Measurements from ENCODE around the gene BCL7C. TPM values are rescaled to one million over a fixed set of nuclear protein-coding genes. Genes with fewer than 3 reads are reported as not detected.

The BCL7C gene
- total and polyA plus RNA-seq, 2 of the 4 experiments (the other 2 are of a cell fraction) = 32.3 to 34.9 TPM

GRCh38 chr16:30914830-30915229, 21.0 kb upstream of the BCL7C start:
- 97% methylated on average over 3 of the region's 3 CpGs; no CpG with 5 or more reads in 1 of the 2 experiments for WGBS, 2 experiments (ENCODE audit: extremely low coverage in 2 of 2, insufficient read length in 1 of 2)
- DNase-seq (no peak), ATAC-seq (ENCODE audit: low read depth) (no peak)
- H3K79me1 ChIP-seq (ENCODE audit: low read depth in 1 of 2, low read length in 2 of 2) = no peaks in the 10 kb centered on the region
- H2BK15ac ChIP-seq (ENCODE audit: low read depth, low read length) = no peak overlapping the region
- no peak overlapping the region for H4K8ac ChIP-seq (ENCODE audit: low read depth in 2 of 2, low read length in 2 of 2)
- H3K14ac ChIP-seq (replicated peaks; ENCODE audit: low read depth, low read length) = no peak overlapping the region
- H2AFZ ChIP-seq (replicated peaks; ENCODE audit: low read length, poor library complexity) = no peak overlapping the region
- no peak overlapping the region for H2AK9ac ChIP-seq (replicated peaks; ENCODE audit: low read depth, low read length, poor library complexity)
- BruUV-seq (replicated peaks) = no TSS peak
- H3K4ac ChIP-seq (ENCODE audit: low read depth, low read length) = no peak overlapping the region
- H2BK20ac ChIP-seq (ENCODE audit: low read depth, low read length) = no peak overlapping the region
- H3K4me1 ChIP-seq (ENCODE audit: control insufficient read depth, insufficient read depth, low read length) = no peaks in the 10 kb centered on the region; the same call in 1 of the 2 replicates
- no peak overlapping the region for H3K23ac ChIP-seq (ENCODE audit: low read depth, low read length)
- H2BK120ac ChIP-seq (ENCODE audit: low read depth, low read length) = no peak overlapping the region
- no peak overlapping the region for H4K5ac ChIP-seq (ENCODE audit: low read depth, low read length)
- in situ Hi-C loops (cut with MboI; ENCODE audit: low sequenced_read_pairs) = no loop called here
- H3K4me3 ChIP-seq (ENCODE audit: insufficient read depth, low read depth, low read length) = no peak overlapping the region
- no peak overlapping the region for H2BK5ac ChIP-seq (ENCODE audit: low read depth, low read length, poor library complexity, severe bottlenecking)
- no peaks in the 10 kb centered on the region for H3K27me3 ChIP-seq (ENCODE audit: control insufficient read depth, insufficient read depth, low read length)
- ChIA-PET POLR2A (ENCODE audit: unreplicated experiment) (no interaction called here), CTCF (interaction anchor here (0.6 kb wide), 1 partner anchor 31 kb away, joined by 3 read pairs; no protein-coding TSS in a partner anchor)
- H3K36me3 ChIP-seq (ENCODE audit: control insufficient read depth, insufficient read depth, low read length) = no peaks in the 10 kb centered on the region
- no peaks in the 10 kb centered on the region for H3K9me3 ChIP-seq (ENCODE audit: control insufficient read depth, insufficient read depth, low read length)
- intact Hi-C loops (cut with micrococcal nuclease) = no loop called here
- dilution Hi-C loops (cut with HindIII; ENCODE audit: low sequenced_read_pairs, unreplicated experiment) = no loop called here
- TF ChIP-seq FOS (IDR thresholded peaks at IDR 0.05; ENCODE audit: low read depth, low read length) = no peak
- no peak for TF ChIP-seq CTCF (conservative IDR thresholded peaks at IDR 0.05; ENCODE audit: low read depth, low read length)
- no peak for TF ChIP-seq RFX5 (IDR thresholded peaks at IDR 0.05; ENCODE audit: low read depth, low read length)
- no peak for TF ChIP-seq POLR2A (IDR thresholded peaks at IDR 0.05; ENCODE audit: low read depth, low read length)
- no peak for TF ChIP-seq CEBPB (IDR thresholded peaks at IDR 0.05; ENCODE audit: low read depth, low read length)
- no peak for TF ChIP-seq RAD21 (IDR thresholded peaks at IDR 0.05; ENCODE audit: low read length)
- TF ChIP-seq USF2 (IDR thresholded peaks at IDR 0.05; ENCODE audit: low read depth, low read length) = no peak
- TF ChIP-seq MXI1 (IDR thresholded peaks at IDR 0.05; ENCODE audit: borderline replicate concordance, low read depth, low read length) = no peak
- TF ChIP-seq MAZ (IDR thresholded peaks at IDR 0.05; ENCODE audit: borderline replicate concordance, low read depth, low read length) = no peak
- TF ChIP-seq NFE2L2 (IDR thresholded peaks at IDR 0.05; ENCODE audit: low read depth, low read length) = no peak
- no peak for TF ChIP-seq ELK1 (IDR thresholded peaks at IDR 0.05; ENCODE audit: borderline replicate concordance, low read depth, low read length)
- no peak for TF ChIP-seq CHD1 (IDR thresholded peaks at IDR 0.05; ENCODE audit: low read depth, low read length)
- TF ChIP-seq RCOR1 (IDR thresholded peaks at IDR 0.05; ENCODE audit: insufficient replicate concordance, low read length) = no peak
- TF ChIP-seq SMC3 (IDR thresholded peaks at IDR 0.05; ENCODE audit: low read depth, low read length) = no peak
- no peak for TF ChIP-seq BHLHE40 (IDR thresholded peaks at IDR 0.05; ENCODE audit: low read depth, low read length)
- TF ChIP-seq MAFK (IDR thresholded peaks at IDR 0.05; ENCODE audit: low read depth, low read length) = no peak
- H4K91ac ChIP-seq (ENCODE audit: insufficient read depth, low read depth, low read length) = no peak overlapping the region
- no peak overlapping the region for H3K27ac ChIP-seq (ENCODE audit: insufficient read depth, low read length)
- H3K4me2 ChIP-seq (ENCODE audit: low read depth, low read length) = no peak overlapping the region
- H4K20me1 ChIP-seq (ENCODE audit: insufficient read depth, low read length) = no peaks in the 10 kb centered on the region; the same call in 1 of the 2 replicates
- H3K56ac ChIP-seq (ENCODE audit: extremely low read depth, insufficient read depth, low read length) = no peak overlapping the region
- no peak overlapping the region for H2AK5ac ChIP-seq (ENCODE audit: low read depth, low read length)
- H3K18ac ChIP-seq (ENCODE audit: low read depth, low read length) = no peak overlapping the region
- H3K9me1 ChIP-seq (ENCODE audit: insufficient read depth, low read length) = no peaks in the 10 kb centered on the region
- no peak overlapping the region for H3K9ac ChIP-seq (ENCODE audit: low read depth, low read length)
